Sciatic nerve (tissue), 2 donors: ENCODE results near the gene RNF123. TPM values are rescaled to one million over a fixed set of nuclear protein-coding genes. Genes with fewer than 3 reads are reported as not detected.
"Not testable (repeated sequence)": the region's sequence is repeated elsewhere in the genome, so short reads cannot be mapped to it uniquely, and the experiment has no call there.

Source experiments
- ATAC-seq: fragments of 200-7000 bp; cut with Tn5 transposase; one replicate; pipeline ENCODE4 v1.9.1; 2020; ENCODE audit warnings: mild to moderate bottlenecking, moderate library complexity
- DNase-seq: peaks from one replicate; pipeline ENCODE4 v3.0.0-alpha.2; 2020; ENCODE audit warnings: low spot score
- intact Hi-C: fragments of 100-400 bp; cut with DNase I; formaldehyde crosslinking; loops from one replicate; pipeline ENCODE4 v1.14.2; 2022
- total RNA-seq: library from RNA; stranded (reverse); fragmentation: NEBNext Ultra II Directional; extraction: Animal tissue kit (Norgen Biotek cat#: 25700); gene quantifications from one replicate; pipeline ENCODE4 v1.2.1, GENCODE V29; 2021
- donor health status: DM: no; HTN: no; CAD: no.
- donor health status: DM: no; HTN: no; CAD: no.

RNF123 gene
- total RNA-seq, 1 donor from 2014 or later, result 37.9 TPM

DNA sequence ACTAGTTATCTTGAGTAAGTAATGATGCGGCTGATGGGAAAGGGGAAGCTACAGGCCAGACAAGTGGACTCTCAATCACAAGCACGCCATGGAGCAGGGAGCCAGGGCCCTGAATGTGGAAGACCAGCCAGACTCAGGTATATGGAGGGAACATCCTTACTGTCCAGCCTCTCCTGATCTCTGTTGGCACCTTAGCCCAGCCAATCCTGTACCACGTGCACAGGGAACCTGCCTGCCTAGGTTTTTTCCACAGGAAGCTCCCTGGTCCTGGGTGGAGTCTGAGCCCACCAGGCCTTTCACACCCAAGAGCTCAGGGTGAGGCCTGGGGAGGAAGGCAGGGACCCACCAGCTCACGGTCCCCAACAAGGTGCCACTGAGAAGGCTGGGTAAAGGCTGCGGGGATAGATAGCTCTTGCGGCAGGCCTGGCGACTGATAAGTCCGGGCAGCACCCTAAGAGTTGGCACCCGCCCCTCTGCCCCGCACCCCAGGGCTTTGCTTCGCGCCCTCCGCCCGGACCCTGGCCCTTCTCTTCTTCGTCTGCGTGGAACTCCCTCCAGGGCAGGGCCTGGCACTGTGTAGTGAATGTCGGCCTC, 16.1 kb upstream of the RNF123 start:
- DNase-seq (no peak), ATAC-seq (no peak)
- intact Hi-C loops, result loop anchor here (5.0 kb wide), 1 partner anchor 131 kb away; no protein-coding TSS in a partner anchor

GRCh38 chr3:49673715-49674496, 15.5 kb upstream of the RNF123 start, which contains the start of gene APEH:
TSS of gene APEH (plus strand) at chr3:49674351. CDS start at chr3:49674402, 51 bp downstream.
- DNase-seq, result peak; percentile 97
- ATAC-seq, result peak; percentile 97
- intact Hi-C loops, result loop anchor here (5.0 kb wide), 1 partner anchor 132 kb away; no protein-coding TSS in a partner anchor

GRCh38 chr3:49674497-49674983, 14.8 kb upstream of the RNF123 start:
- ATAC-seq (no peak), DNase-seq (no peak)
- intact Hi-C loops, result loop anchor here (5.0 kb wide), 1 partner anchor 132 kb away; no protein-coding TSS in a partner anchor

DNA sequence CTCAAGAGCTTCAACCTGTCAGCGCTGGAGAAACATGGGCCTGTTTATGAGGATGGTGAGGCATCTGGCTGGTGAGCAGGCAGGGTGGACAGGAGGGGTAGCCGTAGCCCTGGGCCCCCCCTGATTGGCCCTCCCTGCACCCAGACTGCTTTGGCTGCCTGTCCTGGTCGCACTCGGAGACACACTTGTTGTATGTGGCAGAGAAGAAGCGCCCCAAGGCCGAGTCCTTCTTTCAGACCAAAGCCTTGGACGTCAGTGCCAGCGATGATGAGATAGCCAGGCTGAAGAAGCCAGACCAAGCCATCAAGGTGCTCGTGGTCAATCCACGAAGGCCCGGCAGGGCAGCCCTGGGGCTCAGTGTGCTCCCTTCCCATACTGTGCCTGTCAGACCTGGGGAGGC, 13.4 kb upstream of the RNF123 start:
- DNase-seq (no peak), ATAC-seq (no peak)
- intact Hi-C loops, result no loop called here

GRCh38 chr3:49680493-49681231, 8.7 kb upstream of the RNF123 start:
- DNase-seq, result no peak
- ATAC-seq, result no peak
- intact Hi-C loops, result no loop called here

GRCh38 chr3:49681232-49681522, 8.2 kb upstream of the RNF123 start:
- ATAC-seq, result no peak
- intact Hi-C loops, result no loop called here
- DNase-seq, result no peak

DNA sequence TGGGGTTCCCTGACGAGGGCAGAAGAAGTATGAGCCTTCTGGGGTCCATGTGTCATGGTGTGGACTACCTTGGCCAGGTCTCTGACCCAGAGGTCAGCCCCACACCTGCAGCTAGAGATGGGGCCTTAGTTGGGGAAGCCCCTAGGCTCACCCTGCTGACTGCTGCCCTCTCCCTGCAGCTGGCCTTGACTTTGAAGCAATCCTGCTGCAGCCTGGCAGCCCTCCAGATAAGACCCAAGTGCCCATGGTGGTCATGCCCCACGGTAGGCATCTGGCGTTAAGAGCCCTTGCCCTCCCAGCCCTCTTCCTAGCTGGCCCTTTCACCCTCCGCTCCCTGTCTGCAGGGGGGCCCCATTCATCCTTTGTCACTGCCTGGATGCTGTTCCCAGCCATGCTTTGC, 7.8 kb upstream of the RNF123 start:
- intact Hi-C loops, result no loop called here
- ATAC-seq, result no peak
- DNase-seq, result no peak

DNA sequence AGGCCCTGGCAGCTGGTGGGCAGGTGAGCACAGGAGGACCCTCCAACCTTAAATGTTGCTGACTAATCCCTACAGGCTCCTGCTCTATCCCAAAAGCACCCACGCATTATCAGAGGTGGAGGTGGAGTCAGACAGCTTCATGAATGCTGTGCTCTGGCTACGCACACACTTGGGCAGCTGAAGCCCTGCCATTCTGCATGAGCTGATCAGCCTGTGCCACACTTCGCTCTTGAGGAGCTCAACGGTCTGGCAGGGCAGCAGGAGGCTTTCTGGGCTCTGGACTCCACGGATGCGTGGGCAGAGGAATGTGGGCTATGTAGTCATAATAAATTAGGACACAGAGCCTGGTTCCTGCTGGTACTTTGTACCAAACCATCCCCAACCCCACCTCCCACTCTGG, 6.2 kb upstream of the RNF123 start:
- intact Hi-C loops, result no loop called here
- DNase-seq (no peak), ATAC-seq (no peak)

GRCh38 chr3:49684453-49684852, 4.9 kb upstream of the RNF123 start:
- ATAC-seq, intact Hi-C loops, DNase-seq: not testable (repeated sequence)

DNA sequence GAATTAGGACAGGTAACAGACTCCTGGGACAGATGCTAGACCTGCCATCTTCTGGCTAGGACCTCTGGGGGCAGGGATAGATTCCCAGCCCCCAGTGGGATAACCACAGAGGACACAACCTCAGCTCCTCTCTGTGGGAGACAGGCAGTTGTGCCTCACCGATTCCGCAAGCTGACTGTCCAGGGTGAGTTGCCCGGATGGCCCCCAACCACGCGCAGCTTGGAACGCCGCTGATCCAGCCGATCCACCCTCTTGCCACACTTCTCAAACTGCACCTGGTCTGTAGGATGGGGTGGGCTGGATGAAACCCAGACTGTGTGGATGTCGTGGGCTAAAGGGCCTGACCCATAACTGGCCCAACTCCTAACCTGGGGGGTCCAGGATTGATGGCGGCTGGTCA, 4.3 kb upstream of the RNF123 start:
- ATAC-seq, intact Hi-C loops, DNase-seq: not testable (repeated sequence)

GRCh38 chr3:49685846-49686245, 3.5 kb upstream of the RNF123 start:
- DNase-seq, ATAC-seq, intact Hi-C loops: not testable (repeated sequence)

- intact Hi-C loops, DNase-seq, ATAC-seq: not testable (repeated sequence)
Measured at GRCh38 chr3:49686346-49686745, 3.0 kb upstream of the RNF123 start.

DNA sequence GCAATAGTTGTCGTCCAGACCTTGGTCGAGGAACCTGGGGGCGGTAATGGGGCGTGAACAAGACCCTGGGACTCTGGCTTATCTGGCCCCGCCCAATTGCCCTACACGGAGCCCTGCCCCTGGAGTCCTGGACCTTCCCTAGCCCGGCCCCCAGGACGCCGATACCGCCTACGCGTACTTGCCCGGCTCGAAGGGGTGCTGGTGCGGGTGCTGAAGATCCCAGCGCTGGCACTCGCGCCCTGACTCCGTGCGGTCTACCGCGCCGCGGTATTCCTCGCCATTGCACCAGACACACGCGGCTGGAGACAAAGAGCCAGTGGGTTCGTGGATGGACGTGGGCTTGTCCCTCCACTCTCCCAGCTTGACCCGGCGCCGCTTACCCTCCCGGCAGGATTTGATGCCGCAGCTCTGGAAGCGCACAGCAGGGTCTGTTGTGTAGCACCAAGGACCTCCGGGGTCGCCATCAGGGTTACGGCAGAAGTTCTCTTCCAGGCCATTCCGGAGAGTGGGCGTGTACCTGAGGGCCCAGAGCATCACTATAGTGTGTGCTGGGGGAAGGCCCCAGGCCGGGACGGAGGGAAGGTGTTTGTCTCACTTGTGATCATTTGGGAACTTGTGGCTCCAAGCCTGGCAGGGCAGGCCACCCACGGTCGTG, 2.5 kb upstream of the RNF123 start:
- intact Hi-C loops, DNase-seq: not testable (repeated sequence)
- ATAC-seq, result peak; percentile 14

GRCh38 chr3:49687424-49687795, 1.9 kb upstream of the RNF123 start:
- ATAC-seq, DNase-seq, intact Hi-C loops: not testable (repeated sequence)

GRCh38 chr3:49688338-49689045, 865 bp upstream of the RNF123 start:
- peak; percentile 4 for ATAC-seq
- DNase-seq, intact Hi-C loops: not testable (repeated sequence)

GRCh38 chr3:49689908-49690624, 709 bp downstream of the RNF123 start:
- DNase-seq, ATAC-seq, intact Hi-C loops: not testable (repeated sequence)

GRCh38 chr3:49690856-49691255, 1.5 kb downstream of the RNF123 start:
- ATAC-seq, intact Hi-C loops, DNase-seq: not testable (repeated sequence)

GRCh38 chr3:49691481-49691880, 2.1 kb downstream of the RNF123 start:
- ATAC-seq, DNase-seq, intact Hi-C loops: not testable (repeated sequence)
